Panc1 (cell line): Measurements from ENCODE around the gene OSBPL10.

Experiments used
- CTCF ChIP-seq: fragments of 450-650 bp; IDR thresholded peaks from 2 replicates; pipeline ENCODE4 v1.5.1; 2017; ENCODE audit warnings: mild to moderate bottlenecking
- POLR2AphosphoS5 ChIP-seq: IDR thresholded peaks from 2 replicates; pipeline ENCODE4 v1.6.1; 2012; ENCODE audit warnings: mild to moderate bottlenecking, low read depth, low read length, moderate library complexity
- REST ChIP-seq, 2 experiments: IDR thresholded peaks; 2 replicates each; pipeline ENCODE4 v1.6.1; 2011 to 2012; ENCODE audit warnings: low read depth in 2 of 2, control low read depth in 1 of 2, low read length in 1 of 2, mild to moderate bottlenecking in 1 of 2, moderate library complexity in 1 of 2; ENCODE audit not compliant: insufficient read depth in 1 of 2

- TF ChIP-seq CTCF (no peak), POLR2AphosphoS5 (no peak), REST (IDR thresholded peaks at IDR 0.05; ENCODE audit: insufficient read depth in 1 of 2, low read depth in 2 of 2, low read length in 1 of 2) (no peak)
These were observed 41.9 kb upstream of the OSBPL10 start for GRCh38 chr3:32022947-32023346.
